H9 (cell line): ENCODE results near the gene HOMER3. TPM values are rescaled to one million over a fixed set of nuclear protein-coding genes. Genes with fewer than 3 reads are reported as not detected.

Experiments
- DNase-seq: peaks from one replicate; pipeline ENCODE4 v3.0.0-alpha.2; 2017
- H2AFZ ChIP-seq: one replicate; pipeline ENCODE4 v1.6.1; 2013; ENCODE audit warnings: mild to moderate bottlenecking, low read length, control low read depth, moderate library complexity
- H2AK5ac ChIP-seq: 2 replicates; pipeline ENCODE4 v1.6.1; 2013; ENCODE audit warnings: low read length, control low read depth, mixed read lengths; ENCODE audit not compliant: insufficient read length
- H2BK120ac ChIP-seq: one replicate; pipeline ENCODE4 v1.6.1; 2013; ENCODE audit warnings: low read depth, mild to moderate bottlenecking, low read length, control low read depth, inconsistent platforms; ENCODE audit not compliant: poor library complexity, severe bottlenecking
- H2BK12ac ChIP-seq: 2 replicates; pipeline ENCODE4 v1.6.1; 2013; ENCODE audit warnings: low read length, control low read depth, mixed read lengths, low read depth; ENCODE audit not compliant: insufficient read length
- H2BK15ac ChIP-seq: 2 replicates; pipeline ENCODE4 v1.6.1; 2013; ENCODE audit warnings: low read depth, low read length, control low read depth
- H2BK20ac ChIP-seq: one replicate; pipeline ENCODE4 v1.6.1; 2013; ENCODE audit warnings: low read depth, mild to moderate bottlenecking, low read length, control low read depth, inconsistent platforms; ENCODE audit not compliant: poor library complexity, severe bottlenecking
- H2BK5ac ChIP-seq: 2 replicates; pipeline ENCODE4 v1.6.1; 2013; ENCODE audit warnings: low read length, control low read depth, mixed read lengths; ENCODE audit not compliant: insufficient read length
- H3K14ac ChIP-seq: 2 replicates; pipeline ENCODE4 v1.6.1; 2013; ENCODE audit warnings: low read length, control low read depth; ENCODE audit not compliant: insufficient read depth
- H3K18ac ChIP-seq: 2 replicates; pipeline ENCODE4 v1.6.1; 2013; ENCODE audit warnings: low read depth, mild to moderate bottlenecking, mixed read lengths, low read length, control low read depth; ENCODE audit not compliant: insufficient read length
- H3K23ac ChIP-seq: 2 replicates; pipeline ENCODE4 v1.6.1; 2013; ENCODE audit warnings: low read length, control low read depth, mixed read lengths, low read depth; ENCODE audit not compliant: insufficient read length
- H3K23me2 ChIP-seq: 2 replicates; pipeline ENCODE4 v1.6.1; 2013; ENCODE audit warnings: low read depth, mild to moderate bottlenecking, mixed read lengths, low read length, control low read depth; ENCODE audit not compliant: insufficient read length, poor library complexity, severe bottlenecking
- H3K27ac ChIP-seq: 2 replicates; pipeline ENCODE4 v1.5.1; 2013; ENCODE audit warnings: low read length, control low read depth, mixed read lengths, low read depth; ENCODE audit not compliant: insufficient read length
- H3K27me3 ChIP-seq: 2 replicates; pipeline ENCODE4 v1.6.1; 2013; ENCODE audit warnings: low read length, control low read depth, inconsistent platforms; ENCODE audit not compliant: insufficient read depth
- H3K4ac ChIP-seq: 2 replicates; pipeline ENCODE4 v1.6.1; 2013; ENCODE audit warnings: low read depth, mild to moderate bottlenecking, control low read depth, inconsistent platforms, low read length, moderate library complexity
- H3K4me1 ChIP-seq: 2 replicates; pipeline ENCODE4 v1.6.1; 2013; ENCODE audit warnings: low read length, control low read depth, inconsistent platforms; ENCODE audit not compliant: insufficient read depth
- H3K4me2 ChIP-seq: 2 replicates; pipeline ENCODE4 v1.6.1; 2013; ENCODE audit warnings: low read length, control low read depth, mixed read lengths; ENCODE audit not compliant: insufficient read length, insufficient read depth
- H3K56ac ChIP-seq: 2 replicates; pipeline ENCODE4 v1.6.1; 2013; ENCODE audit warnings: low read depth, mild to moderate bottlenecking, mixed read lengths, low read length, control low read depth; ENCODE audit not compliant: insufficient read length
- H3K79me1 ChIP-seq: 2 replicates; pipeline ENCODE4 v1.6.1; 2013; ENCODE audit warnings: low read depth, mild to moderate bottlenecking, moderate library complexity, low read length, control low read depth, inconsistent platforms; ENCODE audit not compliant: insufficient read depth, poor library complexity, severe bottlenecking
- H3K79me2 ChIP-seq: 2 replicates; pipeline ENCODE4 v1.6.1; 2013; ENCODE audit warnings: low read length, control low read depth, inconsistent platforms; ENCODE audit not compliant: insufficient read depth
- H3K9ac ChIP-seq: 2 replicates; pipeline ENCODE4 v1.6.1; 2013; ENCODE audit warnings: low read length, control low read depth, mixed read lengths; ENCODE audit not compliant: insufficient read length; ENCODE audit errors: extremely low read depth
- H3K9me3 ChIP-seq: one replicate; pipeline ENCODE4 v1.6.1; 2013; ENCODE audit warnings: low read depth, low read length, inconsistent platforms; ENCODE audit not compliant: control insufficient read depth
- H3T11ph ChIP-seq: one replicate; pipeline ENCODE4 v1.6.1; 2013; ENCODE audit warnings: mild to moderate bottlenecking, low read length, control low read depth, inconsistent platforms
- H4K20me1 ChIP-seq: one replicate; pipeline ENCODE4 v1.6.1; 2013; ENCODE audit not compliant: control insufficient read depth, insufficient read length, insufficient read depth
- H4K5ac ChIP-seq: 2 replicates; pipeline ENCODE4 v1.6.1; 2013; ENCODE audit warnings: low read depth, mild to moderate bottlenecking, mixed read lengths, low read length, control low read depth; ENCODE audit not compliant: insufficient read length
- H4K8ac ChIP-seq: replicated peaks from 2 replicates; pipeline ENCODE4 v1.6.1; 2013; ENCODE audit warnings: low read length, control low read depth, mixed read lengths, low read depth; ENCODE audit not compliant: insufficient read length
- H4K91ac ChIP-seq: 2 replicates; pipeline ENCODE4 v1.6.1; 2013; ENCODE audit warnings: low read depth, mild to moderate bottlenecking, moderate library complexity, mixed read lengths, low read length, control low read depth; ENCODE audit not compliant: insufficient read length
- H3K27ac Mint-ChIP-seq, 3 experiments: 2 replicates in 2 of 3; 3 replicates in 1 of 3; pipeline ENCODE4 v1.8.0; 2020 to 2021; ENCODE audit warnings: mixed read lengths in 3 of 3, mild to moderate bottlenecking in 1 of 3, moderate library complexity in 1 of 3
- H3K27me3 Mint-ChIP-seq: 2 replicates; pipeline ENCODE4 v1.8.0; 2021; ENCODE audit warnings: low read depth, mild to moderate bottlenecking, moderate library complexity, mixed read lengths
- H3K36me3 Mint-ChIP-seq, 3 experiments: 2 replicates in 2 of 3; 3 replicates in 1 of 3; pipeline ENCODE4 v1.8.0; 2020 to 2021; ENCODE audit warnings: low read depth in 3 of 3, mixed read lengths in 3 of 3; ENCODE audit not compliant: insufficient read depth in 1 of 3
- H3K4me1 Mint-ChIP-seq, 2 experiments: 2 replicates each; pipeline ENCODE4 v1.8.0; 2020; ENCODE audit warnings: mixed read lengths in 2 of 2
- H3K4me3 Mint-ChIP-seq, 2 experiments: 2 replicates in 1 of 2; 3 replicates in 1 of 2; pipeline ENCODE4 v1.8.0; 2020 to 2021; ENCODE audit warnings: mild to moderate bottlenecking in 2 of 2, mixed read lengths in 2 of 2, moderate library complexity in 1 of 2
- H3K9me3 Mint-ChIP-seq, 2 experiments: 2 replicates in 1 of 2; 3 replicates in 1 of 2; pipeline ENCODE4 v1.8.0; 2020; ENCODE audit warnings: mild to moderate bottlenecking in 2 of 2, mixed read lengths in 2 of 2, moderate library complexity in 1 of 2
- WGBS: extraction: QIAGEN DNeasy Blood & Tissue Kit; methylation state at CpG from one replicate; pipeline ENCODE4 v1.1.7; 2013; ENCODE audit warnings: missing lambda C conversion rate, low lambda C conversion rate, mixed read lengths; ENCODE audit not compliant: insufficient read length; ENCODE audit errors: extremely low coverage; 5-methylcytosine and 5-hydroxymethylcytosine counted together
- total RNA-seq: library from RNA; stranded (reverse); gene quantifications from 2 replicates; pipeline ENCODE4 v1.2.1, GENCODE V29; 2021
- TF ChIP-seq, protein P1 (sequence below): fragments of 200-600 bp; sonication (generic); conservative IDR thresholded peaks from 3 replicates; pipeline ENCODE4 v1.8.0; 2021; ENCODE audit warnings: antibody characterized with exemption, mild to moderate bottlenecking

HOMER3 gene
- total RNA-seq, 1 experiment from 2014 or later: 20.2 TPM

DNA sequence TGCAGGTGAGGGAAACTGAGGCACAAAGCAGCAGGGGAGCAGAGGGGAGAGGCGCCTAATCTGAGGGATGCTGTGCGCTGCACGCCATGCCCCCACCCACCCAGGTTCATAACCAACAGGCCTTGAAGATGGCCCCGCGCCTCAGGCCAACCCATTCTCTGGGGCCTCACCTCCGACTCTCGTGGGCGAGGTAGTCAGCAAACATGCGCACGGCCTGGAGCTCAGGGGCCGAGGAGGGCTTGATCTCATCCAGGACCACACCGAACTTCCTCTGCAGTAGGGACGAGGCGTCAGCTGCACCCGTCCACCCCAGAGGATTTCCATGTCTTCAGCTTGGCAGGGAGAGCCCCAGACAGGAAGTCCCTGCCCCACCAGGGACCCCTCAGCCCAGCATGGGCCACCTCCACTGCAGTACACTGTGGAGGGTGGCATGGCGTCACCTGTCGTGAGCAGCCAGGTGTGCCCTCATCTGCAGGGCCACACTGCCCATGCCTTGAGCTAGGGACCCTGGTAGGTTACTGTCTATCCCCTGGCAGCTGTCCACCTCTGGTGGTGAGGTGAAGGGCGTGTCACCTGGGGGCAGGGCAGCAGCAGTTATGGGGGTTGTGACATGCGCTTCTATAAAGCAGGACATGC lies 30.1 kb downstream of the HOMER3 start:
- H3T11ph ChIP-seq: no peak overlapping the region
- no peak overlapping the region for H3K9ac ChIP-seq
- DNase-seq: no peak
- Mint-ChIP-seq H3K4me1 (no peaks in the 10 kb centered on the region), H3K27me3 (no peaks in the 10 kb centered on the region), H3K36me3 (peaks cover 13 to 31% (median 26%) of the 10 kb centered on the region in 3 experiments; a peak in 6 of 7 replicates), H3K9me3 (no peaks in the 10 kb centered on the region), H3K27ac (no peak overlapping the region), H3K4me3 (no peak overlapping the region; a peak in 1 of 5 replicates)
- no peak overlapping the region for H2BK20ac ChIP-seq
- no peak overlapping the region for H3K23ac ChIP-seq
- no peak overlapping the region for H2AK5ac ChIP-seq
- no peak overlapping the region for H3K18ac ChIP-seq
- no peaks in the 10 kb centered on the region for H3K27me3 ChIP-seq
- WGBS: no CpG with 5 or more reads among the region's 19 CpGs
- no peak overlapping the region for H2BK120ac ChIP-seq
- H2BK5ac ChIP-seq: no peak overlapping the region
- TF ChIP-seq, protein P1, sequence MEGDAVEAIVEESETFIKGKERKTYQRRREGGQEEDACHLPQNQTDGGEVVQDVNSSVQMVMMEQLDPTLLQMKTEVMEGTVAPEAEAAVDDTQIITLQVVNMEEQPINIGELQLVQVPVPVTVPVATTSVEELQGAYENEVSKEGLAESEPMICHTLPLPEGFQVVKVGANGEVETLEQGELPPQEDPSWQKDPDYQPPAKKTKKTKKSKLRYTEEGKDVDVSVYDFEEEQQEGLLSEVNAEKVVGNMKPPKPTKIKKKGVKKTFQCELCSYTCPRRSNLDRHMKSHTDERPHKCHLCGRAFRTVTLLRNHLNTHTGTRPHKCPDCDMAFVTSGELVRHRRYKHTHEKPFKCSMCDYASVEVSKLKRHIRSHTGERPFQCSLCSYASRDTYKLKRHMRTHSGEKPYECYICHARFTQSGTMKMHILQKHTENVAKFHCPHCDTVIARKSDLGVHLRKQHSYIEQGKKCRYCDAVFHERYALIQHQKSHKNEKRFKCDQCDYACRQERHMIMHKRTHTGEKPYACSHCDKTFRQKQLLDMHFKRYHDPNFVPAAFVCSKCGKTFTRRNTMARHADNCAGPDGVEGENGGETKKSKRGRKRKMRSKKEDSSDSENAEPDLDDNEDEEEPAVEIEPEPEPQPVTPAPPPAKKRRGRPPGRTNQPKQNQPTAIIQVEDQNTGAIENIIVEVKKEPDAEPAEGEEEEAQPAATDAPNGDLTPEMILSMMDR: no peak
- H3K56ac ChIP-seq: no peak overlapping the region
- no peaks in the 10 kb centered on the region for H3K9me3 ChIP-seq
- no peak overlapping the region for H2BK15ac ChIP-seq
- no peaks in the 10 kb centered on the region for H3K79me1 ChIP-seq
- H3K4ac ChIP-seq: no peak overlapping the region
- H4K20me1 ChIP-seq: no peaks in the 10 kb centered on the region
- no peak overlapping the region for H2AFZ ChIP-seq
- no peak overlapping the region for H3K14ac ChIP-seq
- no peaks in the 10 kb centered on the region for H3K23me2 ChIP-seq
- no peaks in the 10 kb centered on the region for H3K4me1 ChIP-seq
- H4K91ac ChIP-seq: no peak overlapping the region
- no peak overlapping the region for H3K27ac ChIP-seq
- no peak overlapping the region for H4K5ac ChIP-seq
- no peaks in the 10 kb centered on the region; the same call in 1 of the 2 replicates for H3K79me2 ChIP-seq
- no peak overlapping the region for H3K4me2 ChIP-seq
- no peak overlapping the region for H4K8ac ChIP-seq
- no peak overlapping the region for H2BK12ac ChIP-seq
